ENCODE data around the gene MALT1.
A peak's percentile ranks its signal among the peaks of the same experiment; 100 is the strongest.

The MALT1 gene

DNA sequence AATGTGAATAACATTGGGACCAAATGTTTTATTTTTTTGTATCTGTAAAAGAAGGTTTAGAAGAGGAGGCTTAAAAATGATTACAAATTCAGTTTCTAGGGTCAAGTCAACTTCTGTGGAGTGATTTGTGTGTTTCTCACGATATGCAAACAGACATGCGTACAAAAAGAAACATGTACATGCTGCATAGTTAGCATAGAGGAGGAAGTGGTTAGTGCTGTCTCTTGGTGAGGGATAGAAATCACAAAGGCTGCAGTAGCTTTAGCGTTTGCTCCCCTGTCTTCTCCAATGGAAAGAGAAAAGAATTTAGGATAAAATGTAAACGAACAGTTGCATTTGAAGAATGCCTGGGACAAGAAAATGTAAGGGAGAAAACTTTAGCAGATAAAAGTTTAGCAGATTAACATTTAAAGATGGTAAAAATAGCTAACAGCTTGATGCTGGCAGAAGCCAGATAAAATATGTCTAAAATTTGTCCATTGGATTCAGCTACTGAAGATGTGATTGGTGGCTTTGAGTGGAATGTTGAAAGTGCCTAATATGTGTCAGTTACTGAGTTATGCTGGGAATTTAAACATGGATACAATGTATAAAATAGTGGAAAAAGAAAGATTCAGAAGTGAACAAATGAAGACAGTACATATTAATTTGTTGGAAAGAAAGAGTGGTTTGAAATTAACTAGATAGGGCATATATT, 44.9 kb downstream of the MALT1 start:
- no peak for DNase-seq
- CTCF ChIA-PET: interaction anchor here (1.1 kb wide), 1 partner anchor 48 kb away, joined by 4 read pairs; no protein-coding TSS in a partner anchor
- Mint-ChIP-seq H3K27me3 (no peaks in the 10 kb centered on the region), H3K36me3 (peaks cover 73% of the 10 kb centered on the region), H3K4me1 (peaks cover 53% of the 10 kb centered on the region), H3K27ac (peak overlapping the region; percentile 81), H3K4me3 (peak overlapping the region; percentile 36), H3K9me3 (no peaks in the 10 kb centered on the region)

DNA sequence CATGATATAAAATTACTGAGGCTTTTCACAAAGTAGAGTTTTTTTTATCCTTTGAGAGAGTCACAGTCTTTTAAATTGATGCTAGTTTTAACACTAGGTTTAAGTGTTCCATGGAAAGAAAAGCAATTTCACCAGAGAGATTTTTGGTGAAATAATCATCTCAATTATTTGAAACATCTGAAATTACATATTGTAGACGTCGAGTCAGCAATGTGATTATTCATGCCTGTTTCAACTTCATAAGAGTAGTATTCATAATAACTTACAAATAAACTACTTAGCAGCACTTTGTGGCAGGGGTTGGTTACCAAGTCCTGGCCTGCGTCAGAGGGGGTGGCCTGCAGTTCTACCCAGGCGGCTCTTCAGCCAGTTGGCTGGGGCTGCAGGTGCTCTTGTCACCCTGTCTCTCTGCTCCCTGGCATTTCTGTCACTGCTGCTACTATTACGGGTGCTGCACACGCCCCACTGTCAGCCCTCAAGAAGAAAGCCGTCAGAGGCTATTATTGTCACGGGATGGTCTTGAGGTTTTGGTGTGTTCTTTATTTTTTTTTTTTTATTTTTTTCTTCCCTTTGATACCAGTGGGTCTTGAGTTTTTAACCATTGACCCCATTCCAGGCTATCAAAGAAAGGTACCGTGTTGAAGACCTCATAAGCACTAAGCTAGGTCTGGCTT, 50.4 kb downstream of the MALT1 start:
- H3K27ac Mint-ChIP-seq: no peak overlapping the region
- H3K4me3 Mint-ChIP-seq: no peak overlapping the region
- no peak for DNase-seq
- peaks cover 54% of the 10 kb centered on the region for H3K36me3 Mint-ChIP-seq
- H3K4me1 Mint-ChIP-seq: peaks cover 24% of the 10 kb centered on the region
- CTCF ChIA-PET: no interaction called here
- H3K27me3 Mint-ChIP-seq: no peaks in the 10 kb centered on the region
- no peaks in the 10 kb centered on the region for H3K9me3 Mint-ChIP-seq

DNA sequence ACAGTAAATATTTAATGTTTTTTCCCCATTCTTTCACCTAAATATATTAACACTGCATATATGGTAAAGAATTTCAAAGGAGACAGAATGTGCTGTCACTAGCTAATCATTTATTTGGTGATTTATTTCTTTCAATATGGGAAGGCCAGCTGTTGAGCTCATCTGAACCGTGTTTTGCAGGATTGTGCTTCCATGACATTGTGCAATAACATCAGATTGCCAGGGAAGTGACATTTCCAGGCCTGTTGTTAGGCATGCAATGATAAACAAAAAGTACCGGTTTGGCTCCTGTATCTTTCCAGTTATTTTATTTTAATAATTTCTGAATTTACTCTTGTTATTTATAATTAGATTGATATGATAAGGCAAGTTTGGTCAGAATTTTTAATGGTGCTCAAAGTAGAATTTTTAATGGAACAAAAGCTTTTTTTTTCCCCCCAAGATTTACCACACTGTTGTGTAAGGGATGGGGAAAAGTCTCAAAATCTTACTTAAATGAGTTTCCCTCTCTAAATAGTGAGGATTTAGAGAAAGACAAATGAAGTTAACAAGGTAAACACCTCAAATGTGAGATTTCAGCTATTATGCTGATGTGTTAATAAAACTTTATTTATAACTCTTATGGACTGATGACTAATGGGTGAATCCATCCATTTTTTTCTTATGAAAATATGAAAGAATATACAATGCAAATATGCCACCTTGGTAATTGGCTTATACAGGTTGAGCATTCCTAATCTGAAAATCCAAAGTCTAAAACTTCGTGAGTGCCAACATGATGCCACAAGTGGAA, 52.7 kb downstream of the MALT1 start:
- DNase-seq: no peak
- Mint-ChIP-seq H3K4me1 (peaks cover 17% of the 10 kb centered on the region), H3K36me3 (peaks cover 46% of the 10 kb centered on the region), H3K9me3 (no peaks in the 10 kb centered on the region), H3K27ac (no peak overlapping the region), H3K4me3 (no peak overlapping the region), H3K27me3 (no peaks in the 10 kb centered on the region)
- CTCF ChIA-PET: no interaction called here

DNA sequence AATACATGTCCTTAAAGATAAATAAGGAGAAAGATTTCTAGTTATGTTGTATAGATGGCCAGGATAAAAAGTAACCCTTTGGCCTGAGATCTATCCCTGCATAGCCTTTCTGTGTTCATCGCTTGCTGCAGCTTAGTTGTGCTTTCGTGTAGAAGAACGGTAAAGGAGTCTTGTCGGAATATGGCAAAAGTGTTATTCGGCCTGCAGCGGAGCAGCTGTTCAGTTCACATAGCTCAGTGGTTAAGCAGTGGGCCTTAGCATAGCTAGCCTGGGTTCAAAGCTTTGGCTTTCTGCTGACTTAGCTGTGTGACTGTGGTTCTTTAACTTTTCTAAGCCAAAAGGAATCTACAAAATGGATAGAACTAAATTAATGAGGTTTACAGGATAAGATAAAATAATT, 55.4 kb downstream of the MALT1 start:
- H3K4me1 Mint-ChIP-seq: peaks cover 6% of the 10 kb centered on the region
- CTCF ChIA-PET: interaction anchor here (1.4 kb wide), 1 partner anchor 9 kb away, joined by 4 read pairs; no protein-coding TSS in a partner anchor

DNA sequence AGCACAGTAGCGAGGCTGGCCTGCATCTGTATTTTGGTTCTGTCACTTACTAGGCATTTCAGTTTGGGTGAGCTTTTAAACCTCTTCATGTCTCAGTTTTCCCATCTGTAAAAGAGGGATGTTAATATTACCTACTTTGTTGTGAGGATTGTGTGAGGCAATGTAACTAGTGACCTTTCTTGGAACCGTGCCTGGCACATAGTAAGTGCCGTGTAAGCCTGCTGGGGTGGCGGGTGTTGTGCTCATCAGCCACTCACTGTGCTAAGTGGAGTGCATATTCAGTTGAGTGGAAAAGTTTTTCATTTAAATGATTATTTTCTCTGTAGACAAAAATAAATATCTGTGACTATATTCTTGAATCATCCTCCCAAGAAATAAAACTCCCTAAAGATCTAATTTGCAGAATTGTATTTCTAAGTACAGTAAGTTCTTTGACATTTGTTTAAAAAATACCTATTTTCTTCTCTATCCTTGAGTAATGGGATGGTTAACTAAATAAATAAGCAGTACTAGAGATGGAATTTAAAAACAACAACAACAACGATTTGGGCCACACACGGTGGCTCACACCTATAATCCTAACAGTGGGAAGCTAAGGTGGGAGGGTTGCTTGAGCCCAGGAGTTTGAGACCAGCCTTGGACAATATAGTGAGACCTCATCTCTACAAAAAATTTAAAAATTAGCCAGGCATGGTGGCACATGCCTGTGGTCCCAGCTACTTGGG, 56.7 kb downstream of the MALT1 start:
- CTCF ChIA-PET: interaction anchor here (0.6 to 1.4 kb wide), 2 partner anchors 11 to 206 kb away, joined by 4 read pairs; no protein-coding TSS in a partner anchor

More for the DNA sequence above, 55.4 kb downstream of the MALT1 start:
- DNase-seq: no peak
- Mint-ChIP-seq H3K4me3 (no peak overlapping the region), H3K9me3 (no peaks in the 10 kb centered on the region), H3K27me3 (no peaks in the 10 kb centered on the region), H3K36me3 (peaks cover 51% of the 10 kb centered on the region), H3K27ac (no peak overlapping the region)

DNA sequence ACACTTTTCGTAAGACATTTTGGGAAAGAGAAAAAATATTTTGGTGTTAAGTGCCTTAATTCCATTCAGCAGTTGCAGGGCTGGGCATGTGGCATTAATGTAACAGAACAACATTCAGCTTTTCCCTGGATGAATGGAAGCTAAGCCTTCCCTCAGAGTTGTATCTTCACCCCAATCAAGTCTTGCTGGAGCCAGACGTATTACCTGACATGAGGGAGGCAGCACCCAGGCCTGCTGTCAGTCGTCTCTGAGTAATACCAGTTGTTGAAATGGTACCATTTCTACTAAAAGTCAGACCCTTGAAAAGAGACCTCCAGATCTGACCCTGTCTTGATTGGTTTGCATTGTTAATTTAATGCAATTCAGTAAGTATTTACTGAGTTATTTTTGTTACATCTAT, 57.5 kb downstream of the MALT1 start:
- no peak overlapping the region for H3K4me3 Mint-ChIP-seq
- peaks cover 55% of the 10 kb centered on the region for H3K36me3 Mint-ChIP-seq
- CTCF ChIA-PET: no interaction called here
- H3K27ac Mint-ChIP-seq: no peak overlapping the region
- H3K4me1 Mint-ChIP-seq: peaks cover 4% of the 10 kb centered on the region
- no peak for DNase-seq
- H3K9me3 Mint-ChIP-seq: no peaks in the 10 kb centered on the region
- H3K27me3 Mint-ChIP-seq: no peaks in the 10 kb centered on the region

More for the DNA sequence above, 56.7 kb downstream of the MALT1 start:
- Mint-ChIP-seq H3K27me3 (no peaks in the 10 kb centered on the region), H3K4me3 (no peak overlapping the region), H3K36me3 (peaks cover 56% of the 10 kb centered on the region), H3K4me1 (peaks cover 4% of the 10 kb centered on the region), H3K27ac (peak overlapping the region; percentile 16), H3K9me3 (no peaks in the 10 kb centered on the region)
- no peak for DNase-seq

DNA sequence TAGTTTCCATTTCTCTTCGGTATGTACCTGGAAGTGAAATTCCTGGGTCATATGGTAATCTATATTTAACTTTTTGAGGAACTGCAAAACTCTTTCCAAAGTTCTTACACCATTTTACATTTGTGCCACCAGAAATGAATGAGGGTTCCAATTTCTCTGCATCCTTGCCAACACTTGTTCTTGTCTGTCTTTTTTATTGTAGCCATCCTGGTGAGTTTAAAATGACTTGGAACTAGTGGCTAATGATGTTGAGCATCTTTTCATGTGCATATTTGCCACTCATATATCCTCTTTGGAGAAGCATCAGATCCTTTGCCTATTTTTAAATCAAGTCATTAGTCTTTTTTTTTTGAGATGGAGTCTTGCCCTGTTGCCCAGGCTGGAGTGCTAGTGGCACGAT, 59.4 kb downstream of the MALT1 start:
- no peak for DNase-seq
- H3K4me3 Mint-ChIP-seq: no peak overlapping the region
- peaks cover 63% of the 10 kb centered on the region for H3K36me3 Mint-ChIP-seq
- CTCF ChIA-PET: no interaction called here
- peaks cover 4% of the 10 kb centered on the region for H3K4me1 Mint-ChIP-seq
- no peaks in the 10 kb centered on the region for H3K9me3 Mint-ChIP-seq
- H3K27ac Mint-ChIP-seq: no peak overlapping the region
- H3K27me3 Mint-ChIP-seq: no peaks in the 10 kb centered on the region

DNA sequence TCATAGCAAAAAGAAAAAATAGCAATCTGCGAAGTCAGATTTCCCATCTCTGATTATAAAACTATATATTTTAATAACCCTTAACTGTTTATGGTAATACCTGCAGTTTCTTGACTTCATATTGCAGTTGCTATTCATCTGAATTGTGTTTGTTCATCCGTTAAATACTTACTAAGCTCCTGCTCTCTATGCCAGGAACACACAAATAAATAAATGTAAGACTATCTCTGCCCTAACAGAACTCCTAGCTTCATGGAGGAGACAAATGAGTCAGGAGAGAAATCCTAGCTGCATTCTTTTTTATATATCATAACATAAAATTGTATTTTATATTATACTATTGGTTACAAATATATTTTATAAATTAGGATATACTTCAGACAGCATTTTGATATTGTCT, 61.2 kb downstream of the MALT1 start:
- Mint-ChIP-seq H3K27ac (no peak overlapping the region), H3K9me3 (no peaks in the 10 kb centered on the region), H3K36me3 (peaks cover 67% of the 10 kb centered on the region), H3K4me1 (no peaks in the 10 kb centered on the region), H3K27me3 (no peaks in the 10 kb centered on the region), H3K4me3 (no peak overlapping the region)
- CTCF ChIA-PET: interaction anchor here (1.1 kb wide), 1 partner anchor 31 kb away, joined by 3 read pairs; no protein-coding TSS in a partner anchor
- DNase-seq: no peak

DNA sequence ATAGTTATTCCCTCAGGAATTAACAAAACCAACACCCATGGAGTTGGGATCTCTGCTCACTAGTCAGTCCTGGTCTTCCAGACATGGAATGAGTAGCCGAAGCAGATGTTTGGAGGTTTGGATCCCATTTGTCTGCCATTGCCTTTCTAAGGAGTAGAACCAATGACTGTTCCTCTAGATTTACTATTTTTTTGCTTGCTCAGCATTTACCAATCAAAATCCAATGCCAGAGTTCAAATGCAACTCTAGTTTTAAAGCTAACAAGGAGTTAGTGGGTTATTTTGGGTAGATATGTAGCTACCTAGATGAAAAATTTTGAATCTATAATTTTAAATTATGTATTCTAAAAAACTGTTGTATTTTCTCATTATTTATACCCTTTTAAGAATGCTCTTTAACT, 62.6 kb downstream of the MALT1 start:
- H3K9me3 Mint-ChIP-seq: no peaks in the 10 kb centered on the region
- no peaks in the 10 kb centered on the region for H3K27me3 Mint-ChIP-seq
- DNase-seq: no peak
- peaks cover 71% of the 10 kb centered on the region for H3K36me3 Mint-ChIP-seq
- H3K4me1 Mint-ChIP-seq: no peaks in the 10 kb centered on the region
- no peak overlapping the region for H3K4me3 Mint-ChIP-seq
- CTCF ChIA-PET: no interaction called here
- H3K27ac Mint-ChIP-seq: no peak overlapping the region

DNA sequence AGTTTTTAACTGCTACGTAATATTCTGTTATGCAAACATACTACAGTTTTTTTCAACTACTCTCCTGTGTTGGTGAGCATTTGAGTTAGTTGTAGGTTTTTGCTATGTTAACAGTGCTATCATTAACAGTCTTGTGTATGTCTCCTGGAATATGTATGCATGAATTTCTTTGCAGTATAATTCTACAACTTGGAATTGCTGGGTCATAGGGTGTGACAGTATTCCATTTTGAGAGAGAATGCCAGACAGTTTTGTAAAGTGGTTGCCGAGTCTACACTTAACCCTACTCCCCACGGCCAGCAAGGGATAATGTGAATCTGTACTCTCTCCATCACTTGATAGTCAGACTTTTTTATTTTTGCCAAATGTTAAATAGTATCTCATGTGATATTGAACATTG, 67.1 kb downstream of the MALT1 start:
- CTCF ChIA-PET: no interaction called here
- H3K4me3 Mint-ChIP-seq: no peak overlapping the region
- H3K27ac Mint-ChIP-seq: no peak overlapping the region
- peaks cover 10% of the 10 kb centered on the region for H3K4me1 Mint-ChIP-seq
- peaks cover 62% of the 10 kb centered on the region for H3K36me3 Mint-ChIP-seq
- no peaks in the 10 kb centered on the region for H3K9me3 Mint-ChIP-seq
- no peak for DNase-seq
- H3K27me3 Mint-ChIP-seq: no peaks in the 10 kb centered on the region

DNA sequence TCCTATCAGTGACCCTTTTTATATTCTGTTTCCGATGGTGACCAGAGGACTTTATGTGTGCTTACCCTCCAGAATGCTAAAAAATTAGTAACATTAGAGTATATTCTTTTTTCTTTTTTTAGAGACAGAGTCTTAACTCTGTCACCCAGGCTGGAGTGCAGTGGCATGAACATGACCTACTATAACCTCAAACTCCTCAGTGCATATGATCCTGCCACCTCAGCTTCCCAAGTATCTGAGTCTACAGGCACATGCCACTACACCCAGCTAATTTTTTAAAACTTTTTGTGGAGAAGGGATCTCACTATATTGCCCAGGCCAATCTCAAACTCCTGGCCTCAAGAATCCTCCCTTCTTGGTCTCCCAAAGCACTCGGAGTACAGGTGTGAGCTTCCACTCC, 74.6 kb downstream of the MALT1 start:
- Mint-ChIP-seq H3K4me1 (peaks cover 1% of the 10 kb centered on the region), H3K36me3 (peaks cover 73% of the 10 kb centered on the region), H3K4me3 (no peak overlapping the region), H3K9me3 (peaks cover 18% of the 10 kb centered on the region), H3K27ac (no peak overlapping the region), H3K27me3 (no peaks in the 10 kb centered on the region)
- no peak for DNase-seq
- CTCF ChIA-PET: interaction anchor here (1.4 to 1.7 kb wide), 2 partner anchors 24 to 220 kb away, joined by 3 to 6 read pairs; no protein-coding TSS in a partner anchor

DNA sequence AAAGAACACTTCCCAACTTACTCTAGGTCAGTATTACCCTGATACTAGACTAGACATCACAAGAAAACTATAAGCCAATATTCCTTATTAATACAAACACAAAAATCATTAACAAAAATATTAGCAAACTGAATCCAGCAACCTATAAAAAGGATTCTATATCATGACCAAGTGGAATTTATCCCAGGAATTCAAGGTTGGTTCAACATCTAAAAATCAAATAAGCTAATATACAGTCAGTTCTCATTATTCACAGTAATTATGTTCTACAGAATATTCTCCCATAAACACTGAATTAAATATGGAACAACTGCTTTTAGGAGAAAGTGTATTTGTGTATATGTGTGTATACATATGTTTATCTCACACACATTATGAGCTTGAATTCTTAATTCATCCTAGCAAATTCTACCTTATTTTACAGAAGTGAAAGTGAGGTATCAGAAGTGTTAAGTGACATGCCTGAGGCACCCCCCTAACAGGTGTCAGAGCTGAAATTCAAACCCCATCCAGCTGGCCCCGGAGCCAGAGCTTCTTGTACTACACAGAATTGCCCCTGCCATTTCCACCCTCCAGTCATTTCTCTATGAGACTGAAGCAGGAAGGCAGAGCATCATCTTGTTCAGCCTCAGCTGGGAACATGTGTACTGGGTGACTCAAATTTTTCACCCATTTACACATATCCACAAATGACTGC, 77.8 kb downstream of the MALT1 start:
- Mint-ChIP-seq H3K27me3 (no peaks in the 10 kb centered on the region), H3K4me1 (peaks cover 8% of the 10 kb centered on the region), H3K4me3 (no peak overlapping the region), H3K36me3 (peaks cover 76% of the 10 kb centered on the region), H3K9me3 (peaks cover 18% of the 10 kb centered on the region), H3K27ac (no peak overlapping the region)
- DNase-seq: no peak
- CTCF ChIA-PET: interaction anchor here (1.2 kb wide), 1 partner anchor 15 kb away, joined by 3 read pairs; no protein-coding TSS in a partner anchor

DNA sequence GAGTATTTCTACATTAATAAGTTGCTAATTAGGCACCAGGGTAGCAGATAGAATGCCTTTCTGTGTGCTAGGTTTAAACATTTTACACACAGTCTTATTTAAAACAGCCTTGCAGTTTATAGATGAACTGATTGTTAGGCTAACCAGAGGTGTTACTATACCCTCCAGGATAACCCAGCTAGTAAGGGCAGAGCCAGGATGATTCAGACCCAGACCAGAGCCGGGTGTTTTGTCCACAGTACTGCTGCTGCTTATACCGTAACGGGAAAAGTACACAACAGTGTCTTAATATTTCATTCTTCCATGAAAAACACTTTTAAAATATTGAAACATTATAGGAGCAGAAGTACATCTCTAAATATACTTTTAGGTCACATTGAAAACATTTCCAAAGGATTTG, 82.7 kb downstream of the MALT1 start:
- H3K4me3 Mint-ChIP-seq: no peak overlapping the region
- no peak for DNase-seq
- peaks cover 11% of the 10 kb centered on the region for H3K27me3 Mint-ChIP-seq
- peak overlapping the region; percentile 45 for H3K27ac Mint-ChIP-seq
- peaks cover 42% of the 10 kb centered on the region for H3K36me3 Mint-ChIP-seq
- H3K4me1 Mint-ChIP-seq: peaks cover 45% of the 10 kb centered on the region
- CTCF ChIA-PET: interaction anchor here (2.7 to 4.1 kb wide), 2 partner anchors 10 to 224 kb away, joined by 16 to 21 read pairs; no protein-coding TSS in a partner anchor
- H3K9me3 Mint-ChIP-seq: peaks cover 3% of the 10 kb centered on the region

Measured in activated naive CD4-positive, alpha-beta T cell treated with anti-CD3 and anti-CD28 coated beads, Interleukin-2, amount 10 ng/mL, durations not matched to agents 7 days and 5 days (primary cell).